Stimulated activated CD8-positive, alpha-beta memory T cell treated with anti-CD3 and anti-CD28 coated beads, Interleukin-4, amount 100 ng/mL, for 24 hours (primary cell): ENCODE measurements around the gene RNFT1.
"Not testable (repeated sequence)": the region's sequence is repeated elsewhere in the genome, so short reads cannot be mapped to it uniquely, and the experiment has no call there.

Experiments
- DNase-seq: peaks from one replicate; pipeline ENCODE4 v3.0.0-alpha.2; 2020; ENCODE audit warnings: low read depth

RNFT1 gene, protein sequence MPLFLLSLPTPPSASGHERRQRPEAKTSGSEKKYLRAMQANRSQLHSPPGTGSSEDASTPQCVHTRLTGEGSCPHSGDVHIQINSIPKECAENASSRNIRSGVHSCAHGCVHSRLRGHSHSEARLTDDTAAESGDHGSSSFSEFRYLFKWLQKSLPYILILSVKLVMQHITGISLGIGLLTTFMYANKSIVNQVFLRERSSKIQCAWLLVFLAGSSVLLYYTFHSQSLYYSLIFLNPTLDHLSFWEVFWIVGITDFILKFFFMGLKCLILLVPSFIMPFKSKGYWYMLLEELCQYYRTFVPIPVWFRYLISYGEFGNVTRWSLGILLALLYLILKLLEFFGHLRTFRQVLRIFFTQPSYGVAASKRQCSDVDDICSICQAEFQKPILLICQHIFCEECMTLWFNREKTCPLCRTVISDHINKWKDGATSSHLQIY

DNA sequence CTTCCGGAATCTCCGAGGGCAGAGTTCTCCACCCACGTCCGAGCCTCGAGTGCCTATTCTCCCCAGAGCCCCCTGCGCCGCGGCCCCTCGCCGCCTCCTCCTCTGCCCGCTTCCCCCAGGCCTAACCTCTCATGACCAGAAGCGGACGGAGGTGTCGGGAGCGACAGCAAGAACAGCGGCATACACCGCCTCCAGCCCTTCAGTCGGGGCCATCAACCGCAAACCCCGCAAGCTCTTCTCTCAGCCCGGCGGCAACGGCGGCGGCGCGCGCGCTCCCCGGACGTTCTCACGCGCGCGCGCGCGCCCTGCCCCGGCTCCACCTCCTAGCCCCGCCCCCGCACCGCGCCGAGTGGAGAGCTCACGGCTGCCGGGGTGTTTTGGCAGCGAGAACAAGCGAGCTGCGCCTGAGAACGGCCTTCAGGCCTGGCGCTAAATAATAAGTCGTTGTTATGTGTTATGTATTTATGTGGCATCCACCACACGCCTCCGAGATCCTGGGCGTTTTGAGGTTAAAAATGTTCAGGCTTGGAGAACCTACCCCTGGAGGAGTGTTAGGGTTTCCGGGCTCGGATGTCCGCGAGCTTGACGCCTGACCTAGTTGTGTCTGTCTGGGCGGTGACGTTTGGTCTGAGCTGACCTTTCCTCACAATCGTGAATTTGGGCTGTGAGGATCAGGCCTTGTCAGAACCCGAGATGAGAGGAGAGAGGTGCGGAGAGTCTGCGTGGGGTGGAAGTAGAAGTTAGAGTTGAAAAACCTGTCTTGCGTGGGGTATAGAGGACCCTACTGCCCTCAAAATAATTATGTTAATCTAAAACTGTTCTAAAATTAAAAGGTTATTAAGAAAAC is at the start of gene RNFT1:
RNFT1 (minus strand) TSS at position 259 of the 847 bp plus-strand sequence; CDS start at position 182, 77 bp downstream.
- DNase-seq: peak; percentile 91

DNA sequence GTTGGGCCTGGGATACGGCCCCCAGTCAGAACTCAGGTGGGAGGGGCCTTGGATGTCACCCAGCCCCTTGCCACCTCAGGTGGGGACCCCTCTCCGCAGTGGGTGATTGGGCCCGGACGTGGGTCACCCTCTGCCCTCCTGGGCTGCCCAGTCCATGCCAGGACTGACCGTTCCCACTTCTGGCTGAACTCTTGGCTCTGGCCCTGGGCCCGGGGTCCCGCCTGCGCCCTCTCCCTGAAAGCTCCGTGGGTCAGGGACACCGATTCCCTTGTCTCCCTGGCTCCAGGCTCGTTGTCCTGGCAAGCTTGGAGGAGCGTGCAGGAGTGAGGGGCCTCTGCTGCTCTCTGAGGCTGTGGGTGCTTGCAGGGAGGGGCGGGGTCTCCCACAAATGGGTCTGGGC is 44.8 kb upstream of the RNFT1 start:
- not testable (repeated sequence) for DNase-seq

DNA sequence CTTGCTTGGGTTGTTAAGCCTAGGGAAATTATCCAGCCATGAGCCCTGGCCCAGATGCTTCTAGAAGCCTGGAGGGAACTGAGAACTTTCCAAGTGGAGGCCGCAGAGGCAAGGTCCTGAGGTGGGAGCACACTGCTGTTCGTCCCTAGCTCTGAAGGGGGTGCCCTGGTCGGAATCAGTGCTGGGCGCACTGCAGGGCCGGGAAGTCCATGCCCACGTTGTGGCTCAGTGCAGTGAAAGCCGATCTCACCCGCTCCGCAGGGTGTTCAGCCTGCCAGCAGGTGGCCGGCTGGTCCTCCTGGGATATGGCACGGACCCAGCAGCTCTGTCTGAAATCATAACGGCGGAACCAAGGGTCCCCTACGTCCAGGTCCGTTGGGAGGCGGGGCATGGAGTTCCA is 43.8 kb upstream of the RNFT1 start:
- not testable (repeated sequence) for DNase-seq

DNA sequence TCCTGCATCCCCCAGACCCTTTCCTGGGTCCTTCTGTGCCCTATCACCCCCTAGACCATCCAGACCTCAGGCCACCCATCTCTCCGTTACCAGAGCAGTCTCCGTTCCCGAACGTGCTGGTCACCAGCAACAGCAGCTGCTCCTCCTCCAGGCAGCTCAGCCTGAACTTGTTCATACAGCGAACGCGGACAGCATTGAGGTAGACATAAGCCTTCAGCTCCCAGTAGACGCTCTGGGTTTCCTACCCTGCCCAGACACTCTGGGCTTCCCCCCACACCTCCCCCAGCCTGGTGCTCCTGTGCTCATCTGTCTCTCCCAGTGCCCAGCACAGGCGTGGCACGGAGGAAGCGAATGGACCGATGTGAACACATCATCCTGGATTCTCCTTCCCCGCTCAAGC is 41.6 kb upstream of the RNFT1 start:
- DNase-seq: no peak

DNA sequence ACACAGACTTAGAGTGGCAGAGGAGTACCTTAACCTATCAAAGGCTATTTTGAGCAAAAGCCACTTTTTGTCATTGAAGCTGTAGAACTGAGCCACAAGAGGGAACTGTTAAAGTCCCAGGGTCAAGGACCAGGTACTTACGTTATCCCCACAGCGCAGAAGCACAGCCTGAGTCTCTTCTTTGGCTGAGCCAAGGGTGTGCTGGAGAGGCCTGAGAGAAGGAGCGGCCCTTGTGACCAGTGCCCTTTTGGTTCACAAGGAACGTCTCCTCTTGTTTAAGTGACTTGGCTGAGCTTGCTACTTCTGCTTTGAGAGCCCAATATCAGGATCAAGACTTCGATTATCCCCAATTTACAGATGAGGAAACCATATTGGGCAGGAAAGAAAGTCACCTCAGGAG is 40.0 kb upstream of the RNFT1 start:
- DNase-seq: not testable (repeated sequence)

DNA sequence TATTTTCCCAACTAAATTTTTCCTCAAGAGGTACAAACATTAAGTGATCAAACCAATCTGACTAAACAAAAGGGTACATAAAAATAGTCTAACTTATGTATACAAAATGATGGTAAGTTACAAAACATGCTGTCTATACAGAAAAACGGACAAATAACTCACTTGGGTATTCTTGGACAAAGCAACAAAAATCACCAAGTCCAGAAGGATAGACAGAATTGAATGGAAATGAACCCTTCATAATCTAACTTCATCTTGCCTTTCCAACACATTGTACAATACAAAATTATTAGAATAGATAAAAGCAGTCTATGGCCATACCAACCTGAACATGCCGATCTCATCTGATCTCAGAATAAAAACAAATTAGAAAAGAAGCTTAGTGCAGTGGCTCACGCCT is 37.9 kb upstream of the RNFT1 start:
- not testable (repeated sequence) for DNase-seq

DNA sequence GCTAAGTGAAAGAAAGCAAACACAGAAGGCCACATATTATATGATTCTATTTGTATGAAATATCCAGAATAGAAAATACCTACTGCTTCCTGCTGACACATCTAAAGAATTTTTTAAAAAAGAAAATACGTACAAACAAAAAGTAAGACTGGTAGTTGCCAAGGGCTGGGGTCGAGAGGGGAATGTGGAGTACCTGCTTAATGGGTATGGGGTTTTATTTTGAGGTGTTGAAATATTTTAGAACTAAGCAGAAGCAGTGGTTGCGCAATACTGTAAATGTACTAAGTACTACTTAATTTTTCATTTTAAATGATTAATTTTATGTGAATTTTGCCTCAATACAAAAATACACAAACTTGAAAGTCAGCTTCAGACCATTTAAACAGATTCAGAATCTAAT is 32.1 kb upstream of the RNFT1 start:
- DNase-seq: not testable (repeated sequence)

DNA sequence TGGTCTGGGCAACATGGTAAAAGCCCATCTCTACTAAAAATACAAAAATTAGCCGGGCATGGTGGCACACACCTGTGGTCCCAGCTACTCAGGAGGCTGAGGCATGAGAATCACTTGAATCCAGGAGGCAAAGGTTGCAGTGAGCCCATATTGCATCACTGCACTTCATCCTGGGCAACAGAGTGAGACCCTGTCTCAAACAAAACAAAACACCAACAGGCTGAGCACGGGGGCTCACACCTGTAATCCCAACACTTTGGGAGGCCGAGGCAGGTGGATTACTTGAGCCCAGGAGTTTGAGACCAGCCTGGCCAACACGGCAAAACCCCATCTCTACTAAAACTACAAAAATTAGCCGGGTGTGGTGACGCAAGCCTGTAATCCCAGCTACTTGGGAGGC is 10.6 kb upstream of the RNFT1 start:
- not testable (repeated sequence) for DNase-seq

DNA sequence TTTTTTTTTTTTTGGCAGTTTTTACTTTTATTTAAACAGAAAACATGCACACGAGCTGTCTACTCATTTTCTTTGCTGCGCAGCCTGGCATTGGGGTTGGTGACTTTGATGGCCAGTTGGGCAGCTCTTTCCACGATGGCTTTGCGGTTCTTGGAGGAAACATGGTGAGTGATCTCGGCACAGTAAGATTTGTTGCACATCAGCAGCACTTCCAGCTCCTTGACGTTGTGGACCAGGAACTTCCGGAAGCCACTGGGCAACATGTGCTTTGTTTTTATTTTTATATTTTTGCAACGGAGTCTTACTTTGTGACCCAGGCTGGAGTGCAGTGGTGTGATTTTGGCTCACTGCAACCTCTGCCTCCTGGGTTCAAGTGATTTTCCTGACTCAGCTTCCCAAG is 8.9 kb upstream of the RNFT1 start:
- not testable (repeated sequence) for DNase-seq

DNA sequence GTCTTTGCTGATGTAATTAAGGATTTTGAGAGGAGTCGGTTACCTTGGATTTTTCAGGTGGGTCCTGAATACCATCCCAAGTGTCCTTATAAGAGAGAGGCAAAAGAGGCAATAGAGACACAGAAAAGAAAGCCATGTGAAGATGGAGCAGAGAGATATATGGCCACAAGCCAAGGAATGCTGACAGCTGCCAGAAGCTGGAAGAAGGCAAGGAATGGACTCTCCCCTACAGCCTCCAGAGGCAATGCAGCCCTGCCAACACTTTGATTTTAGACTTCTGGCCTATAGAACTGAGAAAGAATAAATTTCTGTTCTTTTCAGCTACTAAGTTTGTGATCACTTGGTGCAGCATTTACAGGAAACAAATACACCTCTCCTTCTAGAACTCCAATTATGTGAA is 8.2 kb upstream of the RNFT1 start:
- no peak for DNase-seq

DNA sequence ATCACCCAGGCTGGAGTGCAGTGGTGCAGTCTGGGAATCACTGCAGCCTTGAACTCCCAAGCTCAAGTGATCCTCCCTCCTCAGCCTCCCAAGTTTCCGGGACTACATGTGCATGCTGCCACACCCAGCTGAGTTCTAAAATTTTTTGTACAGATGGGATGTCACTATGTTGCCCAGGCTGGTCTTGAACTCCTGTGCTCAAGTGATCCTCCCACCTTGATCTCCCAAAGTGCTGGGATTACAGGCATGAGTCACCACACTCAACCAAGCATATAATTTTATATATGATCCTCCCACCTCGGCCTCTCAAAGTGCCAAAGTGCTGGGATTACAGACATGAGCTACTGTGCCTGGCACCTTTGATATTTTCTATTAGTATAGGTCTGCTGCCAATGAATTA is 7.2 kb upstream of the RNFT1 start:
- not testable (repeated sequence) for DNase-seq

DNA sequence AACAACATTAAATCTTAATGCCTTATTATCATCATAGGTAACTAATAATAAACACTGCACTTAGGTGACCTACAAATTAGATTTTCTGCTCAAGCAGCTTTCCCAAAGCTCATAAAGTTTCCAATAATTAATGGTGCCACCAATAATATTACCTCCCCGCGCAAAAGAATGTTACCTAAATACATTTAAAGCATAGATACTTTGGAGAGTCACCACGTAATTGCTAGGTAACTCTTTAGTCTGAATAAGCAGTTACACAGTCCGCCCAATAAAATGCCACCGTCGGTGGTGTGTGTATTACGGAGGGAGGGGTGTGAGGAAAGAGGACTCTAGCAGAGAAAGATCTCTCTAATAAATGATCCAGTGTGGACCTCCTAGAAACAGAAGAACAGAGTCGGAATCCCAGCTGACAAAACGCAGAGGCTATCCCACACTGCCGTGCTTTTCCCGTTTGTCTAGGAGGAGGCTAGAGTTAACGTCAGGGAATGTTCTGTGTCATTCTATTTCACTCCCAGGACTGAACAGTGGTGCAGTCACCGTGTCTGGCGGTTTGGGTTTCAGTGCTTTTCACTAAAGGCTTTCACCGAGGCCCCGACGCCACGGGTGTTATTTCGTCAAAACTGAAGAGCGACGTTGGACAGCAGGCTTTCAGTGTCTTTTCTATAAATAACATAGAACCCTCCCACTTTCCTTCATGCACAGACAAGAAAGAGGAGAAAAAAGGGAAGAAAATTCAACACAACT is 630 bp downstream of the RNFT1 start:
- DNase-seq: peak; percentile 28

DNA sequence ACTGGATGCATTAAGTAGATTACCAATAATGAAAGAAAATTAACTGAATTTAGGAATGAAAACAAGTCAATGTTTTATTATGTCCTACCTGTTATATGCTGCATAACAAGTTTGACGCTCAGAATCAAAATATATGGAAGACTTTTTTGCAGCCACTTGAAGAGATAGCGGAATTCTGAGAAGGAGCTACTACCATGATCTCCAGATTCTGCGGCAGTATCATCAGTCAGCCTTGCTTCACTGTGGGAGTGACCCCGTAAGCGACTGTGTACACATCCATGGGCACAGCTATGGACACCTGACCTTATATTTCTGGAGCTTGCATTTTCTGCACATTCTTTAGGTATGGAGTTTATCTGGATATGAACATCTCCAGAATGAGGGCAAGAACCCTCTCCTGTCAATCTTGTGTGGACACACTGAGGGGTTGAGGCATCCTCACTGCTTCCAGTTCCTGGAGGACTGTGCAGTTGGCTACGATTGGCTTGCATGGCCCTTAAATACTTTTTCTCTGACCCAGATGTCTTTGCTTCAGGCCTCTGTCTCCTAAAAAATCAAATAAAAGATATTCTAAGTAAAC is 1.7 kb downstream of the RNFT1 start:
- no peak for DNase-seq

DNA sequence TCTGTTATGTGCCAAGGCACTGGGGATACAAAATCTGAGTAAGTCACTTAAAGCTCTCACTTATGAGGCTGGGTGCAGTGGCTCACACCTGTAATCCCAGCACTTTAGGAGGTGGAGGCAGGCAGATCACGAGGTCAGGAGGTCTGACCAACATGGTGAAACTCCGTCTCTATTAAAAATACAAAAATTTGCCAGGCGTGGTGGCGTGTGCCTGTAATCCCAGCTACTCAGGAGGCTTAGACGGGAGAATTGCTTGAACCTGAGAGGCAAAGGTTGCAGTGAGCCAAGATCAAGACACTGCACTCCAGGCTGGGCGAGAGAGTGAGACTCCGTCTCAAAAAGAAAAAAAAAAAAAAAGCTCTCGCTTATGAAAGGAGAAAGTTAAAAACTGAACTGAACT is 5.0 kb downstream of the RNFT1 start:
- DNase-seq: not testable (repeated sequence)

DNA sequence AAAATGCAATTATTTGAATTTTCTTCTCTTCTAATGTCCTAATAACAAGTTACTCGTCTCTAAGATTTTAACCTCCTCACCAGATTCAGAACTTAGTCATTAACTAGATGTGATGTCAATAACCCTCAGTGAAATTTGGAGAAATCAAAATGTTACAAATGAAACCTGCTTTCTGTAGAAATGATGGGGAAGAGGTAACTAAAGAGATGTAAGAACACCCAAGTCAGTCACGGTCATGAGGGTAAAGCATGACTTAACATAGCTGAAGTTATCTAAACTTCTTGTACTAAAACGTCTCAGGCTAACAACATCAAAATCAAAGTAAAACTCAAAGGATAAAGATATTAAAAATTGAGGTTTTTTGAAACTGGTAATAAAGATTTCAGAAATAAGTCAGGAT is 9.7 kb downstream of the RNFT1 start:
- DNase-seq: no peak

DNA sequence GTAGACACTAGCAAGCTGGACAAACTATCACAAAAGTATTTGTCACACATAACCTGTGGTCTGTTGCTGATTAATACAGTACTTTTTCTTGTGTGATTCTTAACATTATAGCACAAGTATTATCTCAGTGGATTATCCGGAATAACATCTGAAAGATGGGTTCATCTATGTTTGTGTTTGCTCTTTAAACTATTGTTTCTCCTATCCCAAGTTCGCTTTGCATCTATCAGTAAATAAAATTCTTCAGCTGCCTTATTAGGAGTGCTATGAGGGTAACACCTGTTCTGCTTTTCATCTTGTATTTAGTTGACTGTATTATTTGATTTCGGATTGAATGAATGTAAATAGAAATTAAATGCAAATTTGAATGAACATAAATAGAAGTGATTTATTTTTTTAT is 14.5 kb downstream of the RNFT1 start:
- DNase-seq: no peak

DNA sequence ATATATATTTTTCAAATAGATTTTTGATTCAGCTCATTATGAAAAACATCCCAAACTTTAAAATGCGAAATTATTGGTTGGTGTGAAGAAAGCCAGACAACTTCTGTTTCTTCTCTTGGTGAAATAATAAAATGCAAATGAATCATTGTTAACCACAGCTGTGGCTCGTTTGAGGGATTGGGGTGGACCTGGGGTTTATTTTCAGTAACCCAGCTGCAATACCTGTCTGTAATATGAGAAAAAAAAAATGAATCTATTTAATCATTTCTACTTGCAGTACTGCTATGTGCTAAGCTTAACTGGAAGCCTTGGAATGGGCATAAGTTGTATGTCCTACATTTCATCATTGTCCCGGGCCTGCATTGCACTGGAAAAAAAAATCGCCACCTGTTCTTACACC is 17.2 kb downstream of the RNFT1 start:
- not testable (repeated sequence) for DNase-seq

DNA sequence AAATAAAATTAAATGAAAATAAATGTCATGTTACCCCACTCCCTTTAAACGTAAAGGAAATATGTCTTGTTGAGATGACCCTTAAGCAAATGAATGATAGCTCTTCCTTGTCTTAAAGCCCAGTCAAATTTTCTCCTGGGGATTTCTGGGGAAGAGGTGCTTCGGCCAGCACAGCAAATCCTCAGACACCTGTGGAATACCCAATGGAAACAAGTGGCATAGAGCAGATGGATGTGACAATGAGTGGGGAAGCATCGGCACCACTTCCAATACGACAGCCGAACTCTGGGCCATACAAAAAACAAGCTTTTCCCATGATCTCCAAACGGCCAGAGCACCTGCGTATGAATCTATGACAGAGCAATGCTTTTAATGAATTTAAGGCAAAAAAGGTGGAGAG is 18.1 kb downstream of the RNFT1 start:
- DNase-seq: not testable (repeated sequence)

DNA sequence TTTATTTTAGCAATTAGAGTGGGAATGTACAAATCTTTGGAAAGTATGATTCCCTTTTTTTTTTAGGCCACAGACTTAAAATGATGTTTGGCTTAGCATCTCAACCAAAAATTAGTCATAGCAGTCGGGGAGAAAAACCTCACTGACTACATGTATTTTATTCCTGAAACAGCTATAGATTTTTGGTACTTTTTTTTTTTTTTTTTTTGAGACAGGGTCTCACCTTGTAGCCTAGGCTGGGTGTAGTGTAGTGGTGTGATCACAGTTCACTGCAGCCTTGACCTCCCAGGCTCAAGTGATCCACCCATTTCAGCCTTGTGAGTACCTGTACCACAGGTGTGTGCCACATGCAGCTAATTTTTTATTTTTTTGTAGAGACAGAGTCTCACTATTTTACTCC is 23.4 kb downstream of the RNFT1 start:
- DNase-seq: no peak

DNA sequence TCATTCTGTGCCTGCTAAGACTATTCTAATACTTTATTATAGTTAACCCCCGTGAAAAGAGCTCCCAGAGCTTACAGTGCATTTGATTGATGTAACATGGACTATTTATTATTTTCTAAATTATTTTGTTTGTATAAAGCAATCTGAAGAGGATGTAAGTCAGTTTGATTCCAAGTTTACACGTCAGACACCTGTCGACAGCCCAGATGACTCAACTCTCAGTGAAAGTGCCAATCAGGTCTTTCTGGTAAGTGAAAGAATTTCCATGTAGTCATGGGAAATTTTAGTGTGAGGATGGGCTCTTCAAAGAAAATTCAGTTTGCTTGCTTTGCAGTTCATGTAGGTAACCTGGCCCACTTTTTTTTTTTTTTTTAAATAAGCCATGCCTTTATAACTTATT is 23.8 kb downstream of the RNFT1 start:
- DNase-seq: not testable (repeated sequence)

DNA sequence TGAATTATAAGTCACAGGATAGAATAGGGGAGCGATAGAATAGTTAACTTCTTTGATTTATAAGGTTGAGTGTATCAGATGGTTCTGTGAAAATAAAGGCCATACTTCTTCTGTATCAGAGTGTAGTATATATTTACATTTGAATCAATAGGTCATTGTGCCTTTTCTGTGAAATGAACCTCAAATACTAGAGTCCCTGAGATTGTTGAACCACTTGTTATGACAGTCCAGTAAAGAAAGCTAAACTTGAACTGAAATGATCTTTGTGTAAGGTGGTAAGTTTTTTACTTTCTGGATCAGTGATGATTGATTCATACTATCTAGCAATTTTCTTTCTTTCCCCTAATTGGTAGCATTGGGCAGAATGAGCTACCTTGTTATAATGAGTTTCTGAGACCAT is 31.2 kb downstream of the RNFT1 start:
- DNase-seq: not testable (repeated sequence)

DNA sequence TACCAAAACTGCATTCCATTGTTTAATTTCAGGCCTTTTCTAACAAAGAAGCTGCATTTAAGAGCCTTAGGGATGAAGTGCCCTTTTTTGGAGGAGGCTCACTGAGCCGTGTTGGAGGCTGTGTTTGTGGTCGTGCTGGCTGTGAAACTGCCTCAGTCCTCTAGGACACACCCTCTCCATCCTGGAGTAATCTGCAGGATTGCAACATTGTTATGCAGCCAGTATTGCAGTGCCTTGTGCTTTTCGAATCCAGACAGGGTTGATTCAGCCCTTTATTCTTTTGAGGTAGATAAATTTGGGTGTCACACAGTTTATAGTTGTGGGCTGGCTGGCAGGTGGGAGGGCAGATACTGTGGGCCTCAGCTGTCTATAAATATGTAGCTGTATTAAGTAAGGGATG is 33.8 kb downstream of the RNFT1 start:
- not testable (repeated sequence) for DNase-seq
